Measurements from ENCODE around the gene MFSD12. TPM values are rescaled to one million over a fixed set of nuclear protein-coding genes. Genes with fewer than 3 reads are reported as not detected.

MFSD12 gene
- total RNA-seq, 1 experiment from 2014 or later = 60.6 TPM

- DNase-seq = no peak
- no TSS peak for BruUV-seq (replicated peaks)
- H3K9me3 Mint-ChIP-seq (ENCODE audit: unreplicated experiment) = no peaks in the 10 kb centered on the region
- no peaks in the 10 kb centered on the region for H3K27me3 Mint-ChIP-seq (ENCODE audit: insufficient read depth, unreplicated experiment)
- H3K4me3 ChIP-seq (ENCODE audit: low read depth, low read length) = no peak overlapping the region
- H3K4me3 Mint-ChIP-seq (ENCODE audit: unreplicated experiment) = no peak overlapping the region
- no peaks in the 10 kb centered on the region for H3K9me3 ChIP-seq
- no peak overlapping the region for H3K27ac Mint-ChIP-seq (ENCODE audit: unreplicated experiment)
- ChIA-PET POLR2A (no interaction called here), CTCF (no interaction called here)
- peaks cover 38% of the 10 kb centered on the region for H3K36me3 Mint-ChIP-seq (ENCODE audit: insufficient read depth, unreplicated experiment)
- peaks cover 6% of the 10 kb centered on the region for H3K4me1 Mint-ChIP-seq (ENCODE audit: low read depth, unreplicated experiment)
- intact Hi-C loops (cut with micrococcal nuclease; ENCODE audit: unreplicated experiment) = no loop called here
- no peaks in the 10 kb centered on the region for H3K27me3 ChIP-seq (replicated peaks; ENCODE audit: control insufficient read depth, insufficient read depth, low read length)
- H3K36me3 ChIP-seq (ENCODE audit: control insufficient read depth, insufficient read depth, low read length) = no peaks in the 10 kb centered on the region
- H3K4me1 ChIP-seq = no peaks in the 10 kb centered on the region
- TF ChIP-seq CTCF (IDR thresholded peaks at IDR 0.05; ENCODE audit: insufficient read depth in 1 of 2, low read depth in 1 of 2, low read length in 1 of 2, severe bottlenecking in 1 of 2, unreplicated experiment in 1 of 2) = no peak
Observed at GRCh38 chr19:3518255-3518654, 39.1 kb downstream of the MFSD12 start.

GRCh38 chr19:3517638-3518037 lies 39.7 kb downstream of the MFSD12 start:
- Histone ChIP-seq H3K27me3 (replicated peaks; ENCODE audit: control insufficient read depth, insufficient read depth, low read length) (no peaks in the 10 kb centered on the region), H3K4me1 (no peaks in the 10 kb centered on the region), H3K4me3 (ENCODE audit: low read depth, low read length) (no peak overlapping the region), H3K36me3 (ENCODE audit: control insufficient read depth, insufficient read depth, low read length) (no peaks in the 10 kb centered on the region), H3K9me3 (no peaks in the 10 kb centered on the region)
- ChIA-PET POLR2A (no interaction called here), CTCF (no interaction called here)
- H3K27ac Mint-ChIP-seq (ENCODE audit: unreplicated experiment) = no peak overlapping the region
- peaks cover 37% of the 10 kb centered on the region for H3K36me3 Mint-ChIP-seq (ENCODE audit: insufficient read depth, unreplicated experiment)
- H3K9me3 Mint-ChIP-seq (ENCODE audit: unreplicated experiment) = no peaks in the 10 kb centered on the region
- no peaks in the 10 kb centered on the region for H3K27me3 Mint-ChIP-seq (ENCODE audit: insufficient read depth, unreplicated experiment)
- intact Hi-C loops (cut with micrococcal nuclease; ENCODE audit: unreplicated experiment) = no loop called here
- BruUV-seq (replicated peaks) = no TSS peak
- TF ChIP-seq CTCF (IDR thresholded peaks at IDR 0.05; ENCODE audit: insufficient read depth in 1 of 2, low read depth in 1 of 2, low read length in 1 of 2, severe bottlenecking in 1 of 2, unreplicated experiment in 1 of 2) = no peak
- no peak overlapping the region for H3K4me3 Mint-ChIP-seq (ENCODE audit: unreplicated experiment)
- H3K4me1 Mint-ChIP-seq (ENCODE audit: low read depth, unreplicated experiment) = peaks cover 6% of the 10 kb centered on the region
- DNase-seq = no peak

- H3K9me3 ChIP-seq = no peaks in the 10 kb centered on the region
- DNase-seq = no peak
- Mint-ChIP-seq H3K27ac (ENCODE audit: unreplicated experiment) (no peak overlapping the region), H3K4me1 (ENCODE audit: low read depth, unreplicated experiment) (peaks cover 6% of the 10 kb centered on the region), H3K27me3 (ENCODE audit: insufficient read depth, unreplicated experiment) (no peaks in the 10 kb centered on the region), H3K36me3 (ENCODE audit: insufficient read depth, unreplicated experiment) (peaks cover 31% of the 10 kb centered on the region), H3K9me3 (ENCODE audit: unreplicated experiment) (no peaks in the 10 kb centered on the region), H3K4me3 (ENCODE audit: unreplicated experiment) (no peak overlapping the region)
- intact Hi-C loops (cut with micrococcal nuclease; ENCODE audit: unreplicated experiment) = no loop called here
- H3K36me3 ChIP-seq (ENCODE audit: control insufficient read depth, insufficient read depth, low read length) = no peaks in the 10 kb centered on the region; the same call in 1 of the 2 replicates
- ChIA-PET POLR2A (no interaction called here), CTCF (no interaction called here)
- H3K27me3 ChIP-seq (replicated peaks; ENCODE audit: control insufficient read depth, insufficient read depth, low read length) = no peaks in the 10 kb centered on the region
- BruUV-seq (replicated peaks) = no TSS peak
- no peak for TF ChIP-seq CTCF (IDR thresholded peaks at IDR 0.05; ENCODE audit: insufficient read depth in 1 of 2, low read depth in 1 of 2, low read length in 1 of 2, severe bottlenecking in 1 of 2, unreplicated experiment in 1 of 2)
- no peaks in the 10 kb centered on the region for H3K4me1 ChIP-seq
- H3K4me3 ChIP-seq (ENCODE audit: low read depth, low read length) = no peak overlapping the region
Observed at GRCh38 chr19:3516675-3517207, 40.6 kb downstream of the MFSD12 start.
